Naive thymus-derived CD8-positive, alpha-beta T cell (primary cell): ENCODE data around the gene DCAF15. TPM values are rescaled to one million over a fixed set of nuclear protein-coding genes. Genes with fewer than 3 reads are reported as not detected.
"Not testable (repeated sequence)": the region's sequence is repeated elsewhere in the genome, so short reads cannot be mapped to it uniquely, and the experiment has no call there.

ENCODE experiments used
- ATAC-seq, 2 donors: fragments of 150-1000 bp; cut with Tn5 transposase in 1 of 2; sonication (Bioruptor Pico), chemical (Tn5 transposase) in 1 of 2; 1 replicate in 1 of 2; 2 replicates in 1 of 2; pipeline ENCODE4 v1.10.0; 2021; ENCODE audit warnings: mild to moderate bottlenecking in 2 of 2, moderate library complexity in 2 of 2
- POLR2A ChIA-PET: fragments of 350-600 bp; sonication (Branson Sonifier 250); formaldehyde crosslinking; loops from one replicate; lab custom pipeline; 2021; ENCODE audit warnings: antibody characterized with exemption; lab: Charles Lee
- DNase-seq, 10 donors: peaks; one replicate each; pipeline versions ENCODE4 v3.0.0 to v3.0.0-alpha.2; 2020 to 2022
- H3K27ac Mint-ChIP-seq, 10 donors: one replicate each; pipeline ENCODE4 v1.8.0; 2020 to 2022; ENCODE audit warnings: mild to moderate bottlenecking in 10 of 10, mixed read lengths in 10 of 10, moderate library complexity in 4 of 10, inconsistent platforms in 1 of 10
- H3K27me3 Mint-ChIP-seq, 5 donors: one replicate each; pipeline ENCODE4 v1.8.0; 2021 to 2022; ENCODE audit warnings: mixed read lengths in 5 of 5
- H3K36me3 Mint-ChIP-seq, 3 donors: one replicate each; pipeline ENCODE4 v1.8.0; 2020 to 2022; ENCODE audit warnings: mixed read lengths in 3 of 3, mild to moderate bottlenecking in 2 of 3, inconsistent platforms in 1 of 3
- H3K4me1 Mint-ChIP-seq, 4 donors: one replicate each; pipeline ENCODE4 v1.8.0; 2021 to 2022; ENCODE audit warnings: mixed read lengths in 4 of 4
- H3K4me3 Mint-ChIP-seq, 10 donors: one replicate each; pipeline ENCODE4 v1.8.0; 2020 to 2022; ENCODE audit warnings: mild to moderate bottlenecking in 10 of 10, mixed read lengths in 10 of 10, moderate library complexity in 6 of 10, inconsistent platforms in 1 of 10
- H3K9me3 Mint-ChIP-seq, 9 donors: one replicate each; pipeline ENCODE4 v1.8.0; 2020 to 2022; ENCODE audit warnings: mixed read lengths in 9 of 9, mild to moderate bottlenecking in 3 of 9, inconsistent platforms in 1 of 9, moderate library complexity in 1 of 9
- polyA plus RNA-seq, 3 donors: library from polyadenylated mRNA; unstranded; fragments of 300-500 nt; fragmentation: Illumina TruSeq; gene quantifications; one replicate each; pipeline ENCODE4 v1.2.3, GENCODE V29; 2021
- total RNA-seq, 8 experiments: library from RNA in 2 of 8; stranded (reverse) in 2 of 8; gene quantifications; one replicate each; pipeline ENCODE4 v1.2.3 and lab custom pipeline; 2021 to 2026

DCAF15 gene
- total and polyA plus RNA-seq, 5 experiments from 2014 or later = 2.9 to 93.6 (median 6.0) TPM

- Mint-ChIP-seq H3K27ac (peak overlapping the region in 2 of 10 donors; percentile 46 to 52), H3K9me3 (no peaks in the 10 kb centered on the region), H3K36me3 (peaks cover 0 to 41% (median 8%) of the 10 kb centered on the region in 3 donors), H3K4me3 (no peak overlapping the region), H3K4me1 (peaks cover 6 to 29% (median 18%) of the 10 kb centered on the region in 4 donors), H3K27me3 (no peaks in the 10 kb centered on the region)
- POLR2A ChIA-PET = interaction anchor here (0.7 to 24.8 kb wide), 7 partner anchors 14 to 91 kb away, joined by 3 to 481 read pairs (median 4); partner anchors contain the start of genes DCAF15, IL27RA, RFX1 and RLN3
- ATAC-seq (no peak), DNase-seq (no peak)
These were observed 20.3 kb downstream of the DCAF15 start for GRCh38 chr19:13972368-13973155.

GRCh38 chr19:13973479-13973878 lies 21.2 kb downstream of the DCAF15 start:
- H3K9me3 Mint-ChIP-seq, ATAC-seq, DNase-seq, H3K27me3 Mint-ChIP-seq: not testable (repeated sequence)
- Mint-ChIP-seq H3K4me3 (peak overlapping the region in 1 of 10 donors; percentile 29), H3K27ac (peak overlapping the region in 9 of 10 donors; percentile 13 to 94 (median 80)), H3K36me3 (peaks cover 0 to 36% (median 8%) of the 10 kb centered on the region in 3 donors), H3K4me1 (peaks cover 9 to 33% (median 21%) of the 10 kb centered on the region in 4 donors)
- POLR2A ChIA-PET = interaction anchor here (0.7 to 24.8 kb wide), 5 partner anchors 13 to 59 kb away, joined by 3 to 481 read pairs (median 5); partner anchors contain the start of genes DCAF15, IL27RA and RFX1

- ATAC-seq = peak; percentile 76 to 96
- Mint-ChIP-seq H3K27ac (peak overlapping the region; percentile 65 to 94 (median 88)), H3K9me3 (no peaks in the 10 kb centered on the region), H3K4me1 (peaks cover 9 to 33% (median 21%) of the 10 kb centered on the region in 4 donors), H3K4me3 (peak overlapping the region in 7 of 10 donors; percentile 6 to 60 (median 35)), H3K27me3 (no peaks in the 10 kb centered on the region), H3K36me3 (peaks cover 0 to 31% (median 5%) of the 10 kb centered on the region in 3 donors)
- POLR2A ChIA-PET = interaction anchor here (0.6 to 24.8 kb wide), 6 partner anchors 12 to 175 kb away, joined by 3 to 481 read pairs (median 5); partner anchors contain the start of genes DCAF15, IL27RA and RFX1
- peak in 8 of 10 donors; percentile 45 to 84 (median 61) for DNase-seq
These were observed 21.8 kb downstream of the DCAF15 start for GRCh38 chr19:13974073-13974472.

GRCh38 chr19:13975870-13976269 lies 23.6 kb downstream of the DCAF15 start:
- Mint-ChIP-seq H3K36me3 (peaks cover 0 to 21% (median 0%) of the 10 kb centered on the region in 3 donors), H3K27ac (peak overlapping the region; percentile 49 to 90 (median 78)), H3K27me3 (no peaks in the 10 kb centered on the region), H3K9me3 (no peaks in the 10 kb centered on the region), H3K4me1 (peaks cover 12 to 44% (median 29%) of the 10 kb centered on the region in 4 donors), H3K4me3 (peak overlapping the region in 1 of 10 donors; percentile 20)
- DNase-seq = no peak
- no peak for ATAC-seq
- POLR2A ChIA-PET = interaction anchor here (0.6 to 24.8 kb wide), 6 partner anchors 10 to 329 kb away, joined by 3 to 481 read pairs (median 27); partner anchors contain the start of genes DCAF15, IL27RA and RFX1

- POLR2A ChIA-PET = interaction anchor here (1.4 to 24.8 kb wide), 5 partner anchors 10 to 55 kb away, joined by 5 to 481 read pairs (median 49); partner anchors contain the start of genes DCAF15, IL27RA and RFX1
- DNase-seq (no peak), ATAC-seq (no peak)
- Mint-ChIP-seq H3K4me3 (peak overlapping the region in 3 of 10 donors; percentile 14 to 56 (median 18)), H3K9me3 (no peaks in the 10 kb centered on the region), H3K27me3 (no peaks in the 10 kb centered on the region), H3K4me1 (peaks cover 14 to 50% (median 32%) of the 10 kb centered on the region in 4 donors), H3K36me3 (peaks cover 0 to 17% (median 0%) of the 10 kb centered on the region in 3 donors), H3K27ac (peak overlapping the region in 7 of 10 donors; percentile 49 to 90 (median 81))
These were observed 24.1 kb downstream of the DCAF15 start for GRCh38 chr19:13976446-13976845.

- H3K9me3 Mint-ChIP-seq = no peaks in the 10 kb centered on the region
- peak overlapping the region in 9 of 10 donors; percentile 26 to 77 (median 61) for H3K4me3 Mint-ChIP-seq
- no peak for DNase-seq
- POLR2A ChIA-PET = interaction anchor here (0.6 to 24.8 kb wide), 8 partner anchors 9 to 399 kb away, joined by 3 to 481 read pairs (median 15); partner anchors contain the start of genes DCAF15, IL27RA and RFX1
- no peak for ATAC-seq
- peaks cover 14 to 61% (median 42%) of the 10 kb centered on the region in 4 donors for H3K4me1 Mint-ChIP-seq
- H3K27ac Mint-ChIP-seq = peak overlapping the region; percentile 8 to 93 (median 80)
- peaks cover 0 to 14% (median 0%) of the 10 kb centered on the region in 3 donors for H3K36me3 Mint-ChIP-seq
- H3K27me3 Mint-ChIP-seq = no peaks in the 10 kb centered on the region
These were observed 25.5 kb downstream of the DCAF15 start for GRCh38 chr19:13977803-13978202.

- ATAC-seq (peak; percentile 29 to 62), DNase-seq (peak in 7 of 10 donors; percentile 23 to 70 (median 44))
- H3K4me1 Mint-ChIP-seq = peaks cover 18 to 63% (median 48%) of the 10 kb centered on the region in 4 donors
- H3K9me3 Mint-ChIP-seq = no peaks in the 10 kb centered on the region
- H3K27me3 Mint-ChIP-seq = no peaks in the 10 kb centered on the region
- peak overlapping the region; percentile 42 to 78 (median 66) for H3K4me3 Mint-ChIP-seq
- H3K36me3 Mint-ChIP-seq = peaks cover 0 to 14% (median 0%) of the 10 kb centered on the region in 3 donors
- POLR2A ChIA-PET = interaction anchor here (0.6 to 24.8 kb wide), 10 partner anchors 8 to 57 kb away, joined by 3 to 481 read pairs (median 6); partner anchors contain the start of genes DCAF15, IL27RA and RFX1
- peak overlapping the region; percentile 8 to 93 (median 80) for H3K27ac Mint-ChIP-seq
These were observed 26.3 kb downstream of the DCAF15 start for GRCh38 chr19:13978351-13979243.

- POLR2A ChIA-PET = interaction anchor here (0.6 to 24.8 kb wide), 8 partner anchors 7 to 56 kb away, joined by 3 to 481 read pairs (median 16); partner anchors contain the start of genes DCAF15, IL27RA and RFX1
- peaks cover 0 to 10% (median 0%) of the 10 kb centered on the region in 3 donors for H3K36me3 Mint-ChIP-seq
- peak overlapping the region; percentile 74 to 91 (median 84) for H3K27ac Mint-ChIP-seq
- peaks cover 14 to 62% (median 46%) of the 10 kb centered on the region in 4 donors for H3K4me1 Mint-ChIP-seq
- H3K4me3 Mint-ChIP-seq = peak overlapping the region; percentile 44 to 78 (median 64)
- ATAC-seq (peak in 1 of 2 donors; percentile 19), DNase-seq (no peak)
- H3K9me3 Mint-ChIP-seq = no peaks in the 10 kb centered on the region
- H3K27me3 Mint-ChIP-seq = no peaks in the 10 kb centered on the region
These were observed 26.9 kb downstream of the DCAF15 start for GRCh38 chr19:13979244-13979615.

- Mint-ChIP-seq H3K4me1 (peaks cover 12 to 62% (median 45%) of the 10 kb centered on the region in 4 donors), H3K27me3 (no peaks in the 10 kb centered on the region), H3K36me3 (peaks cover 0 to 8% (median 0%) of the 10 kb centered on the region in 3 donors), H3K9me3 (no peaks in the 10 kb centered on the region), H3K4me3 (peak overlapping the region; percentile 44 to 78 (median 64)), H3K27ac (peak overlapping the region; percentile 74 to 91 (median 85))
- no peak for ATAC-seq
- POLR2A ChIA-PET = interaction anchor here (1.2 to 24.8 kb wide), 5 partner anchors 10 to 51 kb away, joined by 5 to 481 read pairs (median 26); partner anchors contain the start of genes DCAF15, IL27RA and RFX1
- DNase-seq = no peak
These were observed 27.4 kb downstream of the DCAF15 start for GRCh38 chr19:13979686-13980085.

- Mint-ChIP-seq H3K9me3 (no peaks in the 10 kb centered on the region), H3K27me3 (no peaks in the 10 kb centered on the region), H3K4me3 (peak overlapping the region in 1 of 10 donors; percentile 77), H3K36me3 (peaks cover 0 to 8% (median 0%) of the 10 kb centered on the region in 3 donors), H3K4me1 (peaks cover 14 to 65% (median 52%) of the 10 kb centered on the region in 4 donors), H3K27ac (peak overlapping the region in 3 of 10 donors; percentile 15 to 91 (median 37))
- DNase-seq = no peak
- POLR2A ChIA-PET = interaction anchor here (1.2 to 24.8 kb wide), 3 partner anchors 9 to 51 kb away, joined by 5 to 481 read pairs (median 51); partner anchors contain the start of genes IL27RA and RFX1
- ATAC-seq = no peak
These were observed 28.0 kb downstream of the DCAF15 start for GRCh38 chr19:13980340-13980739.

- Mint-ChIP-seq H3K27me3 (no peaks in the 10 kb centered on the region), H3K27ac (peak overlapping the region; percentile 31 to 90 (median 67)), H3K4me1 (peaks cover 17 to 65% (median 52%) of the 10 kb centered on the region in 4 donors), H3K4me3 (peak overlapping the region in 2 of 10 donors; percentile 10 to 47), H3K9me3 (no peaks in the 10 kb centered on the region), H3K36me3 (peaks cover 0 to 4% (median 0%) of the 10 kb centered on the region in 3 donors)
- ATAC-seq (no peak), DNase-seq (no peak)
- POLR2A ChIA-PET = interaction anchor here (7.4 to 24.8 kb wide), 3 partner anchors 21 to 50 kb away, joined by 56 to 481 read pairs (median 73); partner anchors contain the start of genes DCAF15, IL27RA and RFX1
These were observed 28.7 kb downstream of the DCAF15 start for GRCh38 chr19:13981021-13981420.
